Panc1 (cell line): Measurements from ENCODE around the gene NUP98.

Source experiments
- POLR2AphosphoS5 ChIP-seq: IDR thresholded peaks from 2 replicates; pipeline ENCODE4 v1.6.1; 2012; ENCODE audit warnings: mild to moderate bottlenecking, low read depth, low read length, moderate library complexity
- SIN3A ChIP-seq: IDR thresholded peaks from 2 replicates; pipeline ENCODE4 v1.6.1; 2012; ENCODE audit warnings: low read depth, mild to moderate bottlenecking, low read length, moderate library complexity, borderline replicate concordance; ENCODE audit not compliant: insufficient read depth
- TF ChIP-seq, protein P1 (sequence below): fragments of 450-650 bp; IDR thresholded peaks from 2 replicates; pipeline ENCODE4 v1.5.1; 2017; ENCODE audit warnings: mild to moderate bottlenecking

DNA sequence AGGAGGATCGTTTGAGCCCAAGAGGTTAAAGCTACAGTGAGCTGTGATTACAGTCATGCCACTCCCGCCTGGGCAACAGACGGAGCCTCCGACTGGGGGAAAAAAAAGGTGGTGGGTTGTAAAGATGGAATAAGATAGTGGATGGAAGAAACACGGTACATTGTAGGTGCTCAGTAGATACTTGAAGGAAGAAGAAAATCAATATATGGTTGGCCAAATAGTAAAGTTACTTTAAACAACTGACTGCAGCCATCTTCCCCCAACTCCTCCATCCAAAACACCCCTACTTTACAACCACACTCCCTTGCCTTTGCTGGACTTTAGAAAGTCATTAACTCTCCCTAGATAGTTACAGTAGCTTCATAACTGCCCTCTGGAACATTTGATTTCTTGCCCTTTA, 2.5 kb upstream of the NUP98 start:
- TF ChIP-seq, protein P1, sequence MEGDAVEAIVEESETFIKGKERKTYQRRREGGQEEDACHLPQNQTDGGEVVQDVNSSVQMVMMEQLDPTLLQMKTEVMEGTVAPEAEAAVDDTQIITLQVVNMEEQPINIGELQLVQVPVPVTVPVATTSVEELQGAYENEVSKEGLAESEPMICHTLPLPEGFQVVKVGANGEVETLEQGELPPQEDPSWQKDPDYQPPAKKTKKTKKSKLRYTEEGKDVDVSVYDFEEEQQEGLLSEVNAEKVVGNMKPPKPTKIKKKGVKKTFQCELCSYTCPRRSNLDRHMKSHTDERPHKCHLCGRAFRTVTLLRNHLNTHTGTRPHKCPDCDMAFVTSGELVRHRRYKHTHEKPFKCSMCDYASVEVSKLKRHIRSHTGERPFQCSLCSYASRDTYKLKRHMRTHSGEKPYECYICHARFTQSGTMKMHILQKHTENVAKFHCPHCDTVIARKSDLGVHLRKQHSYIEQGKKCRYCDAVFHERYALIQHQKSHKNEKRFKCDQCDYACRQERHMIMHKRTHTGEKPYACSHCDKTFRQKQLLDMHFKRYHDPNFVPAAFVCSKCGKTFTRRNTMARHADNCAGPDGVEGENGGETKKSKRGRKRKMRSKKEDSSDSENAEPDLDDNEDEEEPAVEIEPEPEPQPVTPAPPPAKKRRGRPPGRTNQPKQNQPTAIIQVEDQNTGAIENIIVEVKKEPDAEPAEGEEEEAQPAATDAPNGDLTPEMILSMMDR, result no peak
- TF ChIP-seq SIN3A (no peak), POLR2AphosphoS5 (no peak; the same call in 1 of the 2 replicates)
